Measurements from ENCODE around the gene FAM98C.

DNA sequence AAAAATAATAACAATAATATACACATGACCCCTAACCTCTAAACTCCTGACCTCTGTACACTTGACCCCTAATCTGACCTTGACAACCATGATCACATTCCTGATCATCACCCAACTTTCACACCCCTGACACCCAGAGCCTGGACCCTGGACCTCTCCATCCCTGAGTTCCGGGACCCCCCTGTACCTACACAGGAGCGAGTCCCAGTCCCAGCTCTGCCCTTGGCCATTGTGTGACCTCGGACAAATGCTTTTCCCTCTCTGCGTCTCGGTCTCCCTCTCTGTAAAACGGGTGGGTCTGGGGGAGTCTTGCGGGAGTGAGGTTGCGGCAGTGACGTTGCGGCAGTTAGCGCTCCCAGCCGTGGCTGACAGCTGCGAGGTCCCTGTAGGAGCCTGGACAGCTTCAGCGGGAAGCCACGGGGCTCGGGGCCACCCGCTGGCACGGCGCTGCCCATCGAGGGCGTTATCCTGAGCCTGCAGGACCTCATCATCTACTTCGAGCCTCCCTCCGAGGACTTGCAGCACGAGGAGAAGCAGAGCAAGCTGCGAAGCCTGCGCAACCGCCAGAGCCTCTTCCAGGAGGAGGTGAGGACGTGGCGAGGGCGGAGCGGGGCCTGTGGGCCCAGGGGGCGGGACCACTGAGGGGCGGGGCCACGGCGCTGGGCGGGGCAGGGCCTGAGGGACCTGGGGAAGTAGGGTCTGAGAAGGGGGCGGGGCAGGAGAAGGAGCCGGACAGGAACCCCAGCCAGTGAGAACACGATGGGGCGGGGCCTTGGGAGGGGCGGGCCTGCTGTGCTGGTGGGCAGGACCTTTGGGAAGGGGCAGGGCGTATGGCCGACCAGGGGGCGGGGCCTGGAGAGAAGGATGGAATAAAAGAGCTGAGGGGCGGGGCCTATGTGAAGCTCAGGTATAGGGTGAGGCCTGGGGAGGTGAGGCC is 49.8 kb downstream of the FAM98C start:
- TF ChIP-seq, protein P1, sequence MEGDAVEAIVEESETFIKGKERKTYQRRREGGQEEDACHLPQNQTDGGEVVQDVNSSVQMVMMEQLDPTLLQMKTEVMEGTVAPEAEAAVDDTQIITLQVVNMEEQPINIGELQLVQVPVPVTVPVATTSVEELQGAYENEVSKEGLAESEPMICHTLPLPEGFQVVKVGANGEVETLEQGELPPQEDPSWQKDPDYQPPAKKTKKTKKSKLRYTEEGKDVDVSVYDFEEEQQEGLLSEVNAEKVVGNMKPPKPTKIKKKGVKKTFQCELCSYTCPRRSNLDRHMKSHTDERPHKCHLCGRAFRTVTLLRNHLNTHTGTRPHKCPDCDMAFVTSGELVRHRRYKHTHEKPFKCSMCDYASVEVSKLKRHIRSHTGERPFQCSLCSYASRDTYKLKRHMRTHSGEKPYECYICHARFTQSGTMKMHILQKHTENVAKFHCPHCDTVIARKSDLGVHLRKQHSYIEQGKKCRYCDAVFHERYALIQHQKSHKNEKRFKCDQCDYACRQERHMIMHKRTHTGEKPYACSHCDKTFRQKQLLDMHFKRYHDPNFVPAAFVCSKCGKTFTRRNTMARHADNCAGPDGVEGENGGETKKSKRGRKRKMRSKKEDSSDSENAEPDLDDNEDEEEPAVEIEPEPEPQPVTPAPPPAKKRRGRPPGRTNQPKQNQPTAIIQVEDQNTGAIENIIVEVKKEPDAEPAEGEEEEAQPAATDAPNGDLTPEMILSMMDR (IDR thresholded peaks at IDR 0.05): no peak
- TF ChIP-seq EZH2 (IDR thresholded peaks at IDR 0.05; ENCODE audit: borderline replicate concordance, insufficient read depth, low read depth, low read length, poor library complexity, severe bottlenecking): no peak

Data from B cell (primary cell).